RWPE2 (cell line): ENCODE measurements around the gene FAM171A2.

ENCODE experiments used
- ATAC-seq: fragments of 200-7000 bp; cut with Tn5 transposase; 3 replicates; pipeline ENCODE4 v1.9.1; 2021; ENCODE audit warnings: low read depth
- DNase-seq: peaks from one replicate; pipeline ENCODE4 v3.0.0-alpha.2; 2020; ENCODE audit warnings: low spot score
- H3K27ac ChIP-seq: fragments of 450-650 bp; 2 replicates; pipeline ENCODE4 v1.5.1; 2017; ENCODE audit warnings: mild to moderate bottlenecking; ENCODE audit not compliant: poor library complexity, severe bottlenecking
- H3K27me3 ChIP-seq: fragments of 250-450 bp; sonication (Bioruptor Pico); 2 replicates; pipeline ENCODE4 v1.5.1; 2021; ENCODE audit warnings: mild to moderate bottlenecking, moderate library complexity; ENCODE audit not compliant: insufficient read depth, poor library complexity, severe bottlenecking
- H3K36me3 ChIP-seq: fragments of 250-450 bp; sonication (Bioruptor Pico); 2 replicates; pipeline ENCODE4 v1.5.1; 2020; ENCODE audit warnings: low read depth, mild to moderate bottlenecking, moderate library complexity
- H3K4me1 ChIP-seq: fragments of 250-450 bp; sonication (Bioruptor Pico); 2 replicates; pipeline ENCODE4 v1.5.1; 2021; ENCODE audit warnings: mild to moderate bottlenecking, moderate library complexity; ENCODE audit not compliant: insufficient read depth, poor library complexity, severe bottlenecking
- H3K4me3 ChIP-seq: fragments of 250-450 bp; sonication (Bioruptor Pico); 2 replicates; pipeline ENCODE4 v1.5.1; 2021; ENCODE audit warnings: mild to moderate bottlenecking, moderate library complexity; ENCODE audit not compliant: severe bottlenecking
- H3K9me3 ChIP-seq: fragments of 250-450 bp; sonication (Bioruptor Pico); 2 replicates; pipeline ENCODE4 v1.5.1; 2021; ENCODE audit warnings: mild to moderate bottlenecking, moderate library complexity; ENCODE audit not compliant: severe bottlenecking
- CTCF ChIP-seq: fragments of 450-650 bp; IDR thresholded peaks from one replicate; pipeline ENCODE4 v1.5.1; 2017; ENCODE audit warnings: mild to moderate bottlenecking, moderate library complexity; ENCODE audit not compliant: poor library complexity, severe bottlenecking

FAM171A2 gene

DNA sequence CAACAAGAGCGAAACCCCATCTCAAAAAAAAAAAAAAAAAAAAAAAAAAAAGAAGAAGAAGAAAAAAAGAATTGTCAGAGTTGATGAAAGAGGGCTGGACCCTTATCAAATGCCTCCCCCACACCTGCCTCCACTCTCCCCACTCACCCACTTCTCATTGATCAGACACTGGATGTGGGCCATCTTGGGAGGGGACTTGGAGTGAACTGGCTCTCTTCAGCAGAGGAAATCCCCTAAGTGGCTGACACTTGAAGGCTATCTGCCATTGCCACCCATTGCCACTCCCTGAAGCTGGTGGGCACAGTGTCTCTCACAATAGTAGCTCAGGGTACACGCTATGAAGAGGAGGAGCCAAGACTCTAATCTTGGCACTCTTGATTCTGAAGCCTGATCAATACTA is 24.2 kb upstream of the FAM171A2 start:
- Histone ChIP-seq H3K4me1 (peaks cover 3% of the 10 kb centered on the region), H3K9me3 (no peaks in the 10 kb centered on the region)
- no peak for DNase-seq

DNA sequence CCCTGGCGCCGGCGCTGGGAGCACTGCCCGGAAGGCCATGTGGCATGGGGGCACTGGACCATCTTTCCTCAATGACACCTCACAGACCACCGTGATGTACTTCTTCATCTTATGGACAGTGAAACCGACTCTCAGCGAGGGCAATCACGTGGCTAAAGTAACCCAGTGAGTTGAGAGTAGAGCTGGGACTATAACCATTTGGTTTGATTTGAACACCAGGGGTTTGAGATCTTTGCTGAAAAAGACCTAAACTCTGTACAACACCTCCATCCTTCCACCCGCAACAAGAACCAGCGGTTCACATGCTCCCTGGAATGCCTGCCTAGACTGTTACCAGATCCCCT is 22.5 kb upstream of the FAM171A2 start:
- peak overlapping the region; percentile 46 for H3K4me3 ChIP-seq
- no peak for DNase-seq
- no peaks in the 10 kb centered on the region for H3K9me3 ChIP-seq
- H3K4me1 ChIP-seq, result peaks cover 3% of the 10 kb centered on the region
- no peaks in the 10 kb centered on the region for H3K27me3 ChIP-seq
- H3K36me3 ChIP-seq, result no peaks in the 10 kb centered on the region
- H3K27ac ChIP-seq, result no peak overlapping the region
- ATAC-seq, result no peak
- TF ChIP-seq CTCF, result no peak

More for the DNA sequence above, 24.2 kb upstream of the FAM171A2 start:
- no peak for ATAC-seq
- Histone ChIP-seq H3K36me3 (no peaks in the 10 kb centered on the region), H3K4me3 (no peak overlapping the region), H3K27me3 (no peaks in the 10 kb centered on the region), H3K27ac (no peak overlapping the region)
- no peak for TF ChIP-seq CTCF

- Histone ChIP-seq H3K4me1 (peaks cover 3% of the 10 kb centered on the region), H3K27ac (no peak overlapping the region), H3K36me3 (no peaks in the 10 kb centered on the region), H3K27me3 (no peaks in the 10 kb centered on the region), H3K4me3 (peak overlapping the region; percentile 46), H3K9me3 (no peaks in the 10 kb centered on the region)
- DNase-seq (no peak), ATAC-seq (peak; percentile 82)
- peak; percentile 16 for TF ChIP-seq CTCF
These were observed 21.9 kb upstream of the FAM171A2 start for GRCh38 chr17:44385287-44386181.

DNA sequence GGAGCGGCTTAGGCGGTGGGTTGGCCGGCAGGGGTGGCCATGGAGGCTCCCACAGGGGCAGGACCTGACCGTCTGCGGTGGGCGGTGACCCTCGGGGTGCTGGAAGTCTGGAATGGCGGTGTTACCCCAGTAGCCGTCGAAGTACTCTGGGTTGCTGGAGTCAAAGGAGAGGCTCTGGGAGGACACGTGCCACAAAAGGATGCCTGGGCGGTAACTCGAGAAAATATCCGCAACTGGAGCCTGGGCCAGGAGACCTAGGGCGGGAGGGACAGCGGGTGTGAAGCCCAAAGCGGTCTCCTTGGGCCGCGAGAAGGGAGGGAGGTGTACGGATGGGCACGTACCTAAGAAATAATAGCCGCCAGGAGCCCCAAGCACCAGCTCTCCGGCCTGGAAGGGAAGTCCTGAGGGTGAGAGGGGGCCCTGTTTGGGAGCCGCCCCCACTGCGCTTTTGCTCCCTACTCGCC is 21.2 kb upstream of the FAM171A2 start:
- no peaks in the 10 kb centered on the region for H3K36me3 ChIP-seq
- no peak for TF ChIP-seq CTCF
- no peak overlapping the region for H3K27ac ChIP-seq
- no peaks in the 10 kb centered on the region for H3K27me3 ChIP-seq
- H3K4me1 ChIP-seq, result peaks cover 3% of the 10 kb centered on the region
- ATAC-seq, result no peak; the same call in 1 of the 3 replicates
- no peak for DNase-seq
- peak overlapping the region; percentile 46 for H3K4me3 ChIP-seq
- no peaks in the 10 kb centered on the region for H3K9me3 ChIP-seq

DNA sequence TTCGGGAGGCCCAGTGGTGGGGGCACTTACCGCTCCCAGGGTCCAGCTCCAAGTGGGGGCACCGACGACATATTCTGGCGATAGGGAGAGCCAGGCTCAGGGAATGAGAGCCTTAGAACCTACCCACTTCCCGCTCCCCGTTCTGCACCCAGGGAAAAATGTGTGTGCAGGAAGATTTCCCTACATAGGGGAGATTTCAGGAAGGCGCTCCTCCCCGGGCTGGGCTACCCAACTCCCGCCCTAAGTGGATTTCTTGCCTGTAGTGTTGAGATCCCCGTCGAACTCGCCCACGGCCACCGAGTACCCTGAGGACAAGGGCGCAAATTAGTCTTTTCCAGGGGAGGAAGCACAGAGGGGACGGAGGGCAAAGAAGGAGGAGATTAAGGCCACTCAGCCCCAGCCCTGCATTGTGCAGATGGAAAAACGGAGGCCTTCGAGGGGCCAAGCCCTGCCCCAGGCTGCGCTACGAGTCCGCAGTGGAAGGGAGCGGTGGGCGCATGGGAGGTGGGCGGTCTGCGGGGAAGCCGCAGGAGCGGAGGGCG is 20.7 kb upstream of the FAM171A2 start:
- Histone ChIP-seq H3K36me3 (no peaks in the 10 kb centered on the region), H3K4me1 (peaks cover 3% of the 10 kb centered on the region), H3K4me3 (no peak overlapping the region), H3K9me3 (no peaks in the 10 kb centered on the region), H3K27ac (no peak overlapping the region), H3K27me3 (no peaks in the 10 kb centered on the region)
- no peak for TF ChIP-seq CTCF
- ATAC-seq (no peak), DNase-seq (no peak)
